Neuronal stem cell (in vitro differentiated cells): Measurements from ENCODE around the gene GADD45G.
A peak's percentile ranks its signal among the peaks of the same experiment; 100 is the strongest.

ENCODE experiments used
- DNase-seq: peaks from one replicate; pipeline ENCODE4 v3.0.0-alpha.2; 2013; ENCODE audit warnings: low spot score
- H2AFZ ChIP-seq: one replicate; pipeline ENCODE4 v1.6.1; 2013; ENCODE audit warnings: mild to moderate bottlenecking, low read length, inconsistent platforms
- H2AK5ac ChIP-seq: 2 replicates; pipeline ENCODE4 v1.6.1; 2013; ENCODE audit warnings: low read depth, mild to moderate bottlenecking, inconsistent platforms, low read length, moderate library complexity, mixed read lengths
- H2BK120ac ChIP-seq: 2 replicates; pipeline ENCODE4 v1.6.1; 2013; ENCODE audit warnings: low read depth, mild to moderate bottlenecking, inconsistent platforms, low read length, moderate library complexity, mixed read lengths
- H2BK12ac ChIP-seq: one replicate; pipeline ENCODE4 v1.6.1; 2013; ENCODE audit warnings: low read length, inconsistent platforms
- H2BK15ac ChIP-seq: 2 replicates; pipeline ENCODE4 v1.6.1; 2013; ENCODE audit warnings: mild to moderate bottlenecking, low read length, inconsistent platforms, mixed read lengths
- H2BK5ac ChIP-seq: one replicate; pipeline ENCODE4 v1.6.1; 2013; ENCODE audit warnings: inconsistent platforms, mild to moderate bottlenecking, low read length, moderate library complexity
- H3K14ac ChIP-seq: one replicate; pipeline ENCODE4 v1.6.1; 2013; ENCODE audit warnings: low read length, inconsistent platforms
- H3K18ac ChIP-seq: 2 replicates; pipeline ENCODE4 v1.6.1; 2013; ENCODE audit warnings: low read length, inconsistent platforms
- H3K23ac ChIP-seq: 2 replicates; pipeline ENCODE4 v1.6.1; 2013; ENCODE audit warnings: low read depth, mild to moderate bottlenecking, mixed read lengths, low read length, inconsistent platforms; ENCODE audit not compliant: poor library complexity
- H3K27ac ChIP-seq: replicated peaks from 3 replicates; pipeline ENCODE4 v1.5.1; 2013; ENCODE audit warnings: low read length, inconsistent platforms
- H3K27me3 ChIP-seq, 3 experiments: 2 replicates each; pipeline ENCODE4 v1.6.1; 2013; ENCODE audit warnings: low read length in 3 of 3, mild to moderate bottlenecking in 2 of 3, inconsistent platforms in 1 of 3, low read depth in 1 of 3, mixed read lengths in 1 of 3, moderate library complexity in 1 of 3; ENCODE audit not compliant: control insufficient read depth in 3 of 3, insufficient read depth in 3 of 3
- H3K36me3 ChIP-seq, 2 donors: replicated peaks in 1 of 2; 2 replicates each; pipeline ENCODE4 v1.6.1; 2013; ENCODE audit warnings: low read length in 2 of 2; ENCODE audit not compliant: control insufficient read depth in 2 of 2, insufficient read depth in 2 of 2
- H3K4ac ChIP-seq: 2 replicates; pipeline ENCODE4 v1.6.1; 2013; ENCODE audit warnings: inconsistent platforms, mild to moderate bottlenecking, low read length, moderate library complexity
- H3K4me1 ChIP-seq, 2 donors: 1 replicate in 1 of 2; 2 replicates in 1 of 2; pipeline ENCODE4 v1.6.1; 2013; ENCODE audit warnings: low read length in 2 of 2, low read depth in 1 of 2; ENCODE audit not compliant: control insufficient read depth in 2 of 2, insufficient read depth in 1 of 2
- H3K4me2 ChIP-seq: one replicate; pipeline ENCODE4 v1.6.1; 2013; ENCODE audit warnings: mild to moderate bottlenecking, low read length, inconsistent platforms; ENCODE audit not compliant: insufficient read depth, poor library complexity, severe bottlenecking
- H3K4me3 ChIP-seq, 2 donors: 2 replicates each; pipeline ENCODE4 v1.5.1; 2013; ENCODE audit warnings: low read length in 2 of 2, mild to moderate bottlenecking in 2 of 2, inconsistent platforms in 1 of 2, moderate library complexity in 1 of 2
- H3K79me1 ChIP-seq: one replicate; pipeline ENCODE4 v1.6.1; 2013; ENCODE audit warnings: low read depth, mild to moderate bottlenecking, inconsistent platforms, low read length, moderate library complexity
- H3K9ac ChIP-seq: one replicate; pipeline ENCODE4 v1.6.1; 2013; ENCODE audit warnings: mild to moderate bottlenecking, low read depth, low read length, inconsistent platforms; ENCODE audit not compliant: poor library complexity
- H3K9me3 ChIP-seq, 2 donors: replicated peaks in 1 of 2; 2 replicates each; pipeline versions ENCODE3 to v1.6.1; 2013; ENCODE audit warnings: low read length in 2 of 2, mild to moderate bottlenecking in 2 of 2, inconsistent platforms in 1 of 2, low read depth in 1 of 2, mixed read lengths in 1 of 2, moderate library complexity in 1 of 2; ENCODE audit not compliant: control insufficient read depth in 2 of 2, insufficient read depth in 1 of 2
- H4K8ac ChIP-seq: one replicate; pipeline ENCODE4 v1.6.1; 2013; ENCODE audit warnings: low read depth, mild to moderate bottlenecking, inconsistent platforms, low read length, moderate library complexity
- H4K91ac ChIP-seq: one replicate; pipeline ENCODE4 v1.6.1; 2013; ENCODE audit warnings: low read length, low read depth, mild to moderate bottlenecking, inconsistent platforms; ENCODE audit not compliant: poor library complexity
- whole genome bisulfite sequencing, 2 donors: extraction: QIAGEN DNeasy Blood & Tissue Kit; methylation state at CpG; one replicate each; pipeline ENCODE4 v1.1.7; 2013; ENCODE audit warnings: missing lambda C conversion rate in 2 of 2, mixed read lengths in 1 of 2; ENCODE audit not compliant: insufficient read length in 2 of 2, insufficient replicate concordance in 1 of 2; ENCODE audit errors: extremely low coverage in 2 of 2; 5-methylcytosine and 5-hydroxymethylcytosine counted together

Gene GADD45G

DNA sequence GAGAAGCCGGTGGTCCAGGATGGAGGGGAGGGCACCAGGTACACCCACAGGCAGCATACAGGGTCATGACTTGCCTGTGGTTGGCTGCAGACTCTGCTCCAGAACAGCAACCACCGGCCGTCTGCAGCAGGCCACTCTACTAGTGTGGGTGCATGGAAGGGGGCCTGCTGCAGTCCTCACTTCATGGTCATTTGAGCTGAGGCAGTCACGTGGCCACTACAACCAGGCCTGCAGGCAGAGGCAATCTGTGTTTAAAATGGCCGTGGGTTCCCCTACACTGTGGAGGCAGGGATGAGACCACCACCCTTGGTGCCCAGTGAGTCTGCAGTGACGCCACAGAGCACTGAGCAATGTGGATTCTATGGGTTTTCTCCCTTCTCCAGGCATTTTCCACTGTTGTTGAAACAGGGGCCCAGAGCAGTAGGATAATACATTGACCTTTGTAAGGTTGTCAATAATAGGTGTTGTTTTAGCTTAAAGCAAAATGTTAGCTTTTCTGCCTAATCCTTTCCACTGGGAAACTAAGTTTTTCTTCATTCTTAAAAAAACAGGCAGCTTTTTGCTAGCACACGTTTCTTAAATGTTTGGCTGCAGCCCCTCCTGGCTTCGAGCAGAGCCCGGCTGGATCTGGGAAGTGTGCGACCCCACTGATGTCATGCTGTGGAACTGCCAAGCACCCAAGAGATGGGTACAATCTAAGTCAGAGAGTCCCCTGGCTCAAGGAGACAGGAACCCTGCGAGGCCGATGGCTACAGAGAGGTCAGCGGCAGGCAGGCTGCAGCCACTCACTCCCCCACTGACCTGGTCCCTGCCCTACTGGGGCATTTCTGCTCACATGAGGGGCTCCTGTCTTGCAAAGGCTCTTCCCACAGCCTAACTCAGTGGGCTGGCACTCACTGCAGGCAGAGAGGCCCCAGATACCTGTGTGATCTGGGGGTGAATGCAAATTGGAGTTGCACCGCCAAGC, 21.2 kb downstream of the GADD45G start:
- Histone ChIP-seq H3K4me1 (peaks cover 12 to 20% of the 10 kb centered on the region in 2 donors), H2BK120ac (peak overlapping the region; percentile 57), H2BK5ac (no peak overlapping the region), H3K4ac (no peak overlapping the region), H2BK15ac (no peak overlapping the region), H3K23ac (peak overlapping the region; percentile 34), H2AK5ac (peak overlapping the region; percentile 82), H3K27me3 (peaks cover 0 to 41% (median 3%) of the 10 kb centered on the region in 3 experiments), H3K36me3 (no peaks in the 10 kb centered on the region), H4K91ac (no peak overlapping the region), H3K4me3 (no peak overlapping the region), H2BK12ac (no peak overlapping the region), H3K9me3 (peaks cover 0 to 2% of the 10 kb centered on the region in 2 donors), H4K8ac (no peak overlapping the region), H3K14ac (no peak overlapping the region), H3K18ac (peak overlapping the region; percentile 59), H3K9ac (peak overlapping the region; percentile 8), H3K27ac (no peak overlapping the region), H2AFZ (no peak overlapping the region), H3K4me2 (no peak overlapping the region), H3K79me1 (no peaks in the 10 kb centered on the region)
- no peak for DNase-seq
- no CpG with 5 or more reads among the region's 14 CpGs for WGBS, 2 donors

DNA sequence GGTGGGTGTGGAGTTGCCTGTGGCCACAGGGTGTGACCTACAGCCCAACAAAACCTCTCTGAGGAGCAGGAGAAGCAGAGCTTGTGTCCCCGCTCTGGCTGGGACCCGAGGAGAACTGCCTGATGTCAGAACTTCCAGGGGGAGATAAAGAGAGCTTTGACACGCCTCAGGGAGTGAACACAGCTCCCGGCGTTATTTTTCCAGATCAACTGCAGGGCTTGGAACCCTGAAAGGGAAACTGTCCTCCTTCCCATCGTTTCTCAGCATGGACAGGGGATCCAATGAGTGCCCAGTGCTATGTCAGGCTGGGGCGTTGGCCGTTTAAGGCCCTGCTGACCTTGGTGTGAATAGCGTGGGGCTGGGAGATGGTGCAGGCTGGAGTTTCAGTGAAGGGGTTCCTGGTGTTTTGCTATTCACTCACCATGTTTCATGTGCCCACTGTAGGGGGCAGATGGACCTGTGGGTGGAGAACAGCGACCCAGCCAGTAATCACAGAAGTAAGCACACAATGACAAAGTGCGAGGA, 22.0 kb downstream of the GADD45G start:
- Histone ChIP-seq H3K9ac (peak overlapping the region; percentile 8), H3K4me3 (no peak overlapping the region), H3K4ac (no peak overlapping the region), H2BK12ac (no peak overlapping the region), H2AFZ (no peak overlapping the region), H3K23ac (no peak overlapping the region), H3K36me3 (no peaks in the 10 kb centered on the region), H3K4me1 (peaks cover 12 to 20% of the 10 kb centered on the region in 2 donors), H3K18ac (peak overlapping the region; percentile 33), H2BK120ac (peak overlapping the region; percentile 57), H4K8ac (no peak overlapping the region), H3K27me3 (peaks cover 0 to 42% (median 3%) of the 10 kb centered on the region in 3 experiments), H4K91ac (no peak overlapping the region), H2AK5ac (no peak overlapping the region), H2BK5ac (no peak overlapping the region), H3K9me3 (no peaks in the 10 kb centered on the region), H3K79me1 (no peaks in the 10 kb centered on the region), H3K14ac (no peak overlapping the region), H2BK15ac (no peak overlapping the region), H3K27ac (no peak overlapping the region), H3K4me2 (no peak overlapping the region)
- no CpG with 5 or more reads among the region's 11 CpGs for WGBS, 2 donors
- no peak for DNase-seq

DNA sequence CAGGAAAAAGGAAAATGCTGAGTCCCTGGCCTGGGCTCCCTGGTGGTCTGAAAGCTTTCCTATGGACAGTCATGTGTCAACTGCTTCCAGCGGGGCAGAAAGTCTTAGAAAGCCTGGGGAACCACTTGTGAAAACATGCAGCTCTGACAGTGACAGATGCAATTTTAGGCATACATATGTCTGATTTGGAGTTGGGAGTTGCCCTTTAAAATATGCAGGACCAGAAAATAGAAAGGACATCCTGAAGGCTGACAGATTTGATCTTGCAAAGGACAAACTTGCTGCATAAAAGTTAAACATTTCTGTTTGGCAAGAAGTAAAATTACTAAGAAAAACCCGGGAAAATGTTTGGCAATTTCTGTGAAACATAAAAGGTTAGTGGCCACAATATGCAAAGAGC, 23.8 kb downstream of the GADD45G start:
- Histone ChIP-seq H3K36me3 (no peaks in the 10 kb centered on the region), H4K91ac (no peak overlapping the region), H3K27ac (no peak overlapping the region), H3K4me3 (no peak overlapping the region), H3K4me2 (no peak overlapping the region), H4K8ac (no peak overlapping the region), H3K4ac (no peak overlapping the region), H3K79me1 (no peaks in the 10 kb centered on the region), H3K18ac (no peak overlapping the region), H2AK5ac (no peak overlapping the region), H3K4me1 (peaks cover 0 to 7% of the 10 kb centered on the region in 2 donors), H2BK120ac (no peak overlapping the region), H3K23ac (no peak overlapping the region), H3K14ac (no peak overlapping the region), H2BK5ac (no peak overlapping the region), H2AFZ (no peak overlapping the region), H3K9ac (no peak overlapping the region), H2BK15ac (no peak overlapping the region), H2BK12ac (no peak overlapping the region), H3K27me3 (peaks cover 0 to 37% (median 0%) of the 10 kb centered on the region in 3 experiments), H3K9me3 (no peaks in the 10 kb centered on the region)
- no CpG with 5 or more reads among the region's 2 CpGs for WGBS, 2 donors
- no peak for DNase-seq
